ENCODE measurements around the gene MMADHC. TPM values are rescaled to one million over a fixed set of nuclear protein-coding genes. Genes with fewer than 3 reads are reported as not detected.
A peak's percentile ranks its signal among the peaks of the same experiment; 100 is the strongest.

Gene MMADHC
- total RNA-seq, 2 donors from 2014 or later = 63.7 to 121 TPM

DNA sequence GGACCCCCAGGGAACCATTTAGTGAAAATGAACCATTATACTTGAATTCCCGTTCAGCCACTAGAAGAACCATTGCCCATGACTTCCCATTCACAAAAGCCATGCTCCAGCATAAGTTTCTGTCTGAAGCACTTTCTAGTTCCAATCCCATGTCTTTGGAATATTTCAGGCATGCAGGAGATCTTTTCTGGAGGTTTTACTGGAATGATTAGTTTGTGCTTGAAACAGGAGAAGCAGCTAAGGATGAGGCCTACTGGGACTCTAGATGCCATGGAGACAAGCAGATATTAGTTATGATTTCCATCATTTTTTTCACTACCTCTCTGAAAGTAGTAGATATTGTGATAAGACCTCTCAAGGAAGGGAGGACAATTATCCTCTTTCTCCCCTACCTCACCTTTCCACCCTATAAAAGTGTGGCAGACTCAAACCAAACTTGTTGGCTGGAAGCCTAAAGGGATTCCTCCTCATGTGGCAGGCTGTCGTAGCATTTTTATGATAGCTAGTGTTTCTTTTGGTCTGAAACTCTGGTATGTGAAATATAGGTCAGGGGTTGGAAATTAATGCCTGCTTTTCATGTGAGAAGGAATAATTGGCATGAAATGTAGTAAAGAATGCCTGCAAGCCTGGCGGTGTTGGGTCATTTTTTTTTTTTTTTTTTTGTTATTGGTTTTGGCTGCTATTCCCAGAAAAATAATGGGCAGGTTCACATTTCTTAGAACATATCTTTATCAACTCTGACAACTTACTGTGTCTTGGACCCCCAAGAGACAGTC is 29.3 kb upstream of the MMADHC start:
- intact Hi-C loops (cut with DNase I) = no loop called here
- H3K27ac ChIP-seq = no peak overlapping the region
- H3K9me3 ChIP-seq = no peaks in the 10 kb centered on the region
- TF ChIP-seq, protein P1, sequence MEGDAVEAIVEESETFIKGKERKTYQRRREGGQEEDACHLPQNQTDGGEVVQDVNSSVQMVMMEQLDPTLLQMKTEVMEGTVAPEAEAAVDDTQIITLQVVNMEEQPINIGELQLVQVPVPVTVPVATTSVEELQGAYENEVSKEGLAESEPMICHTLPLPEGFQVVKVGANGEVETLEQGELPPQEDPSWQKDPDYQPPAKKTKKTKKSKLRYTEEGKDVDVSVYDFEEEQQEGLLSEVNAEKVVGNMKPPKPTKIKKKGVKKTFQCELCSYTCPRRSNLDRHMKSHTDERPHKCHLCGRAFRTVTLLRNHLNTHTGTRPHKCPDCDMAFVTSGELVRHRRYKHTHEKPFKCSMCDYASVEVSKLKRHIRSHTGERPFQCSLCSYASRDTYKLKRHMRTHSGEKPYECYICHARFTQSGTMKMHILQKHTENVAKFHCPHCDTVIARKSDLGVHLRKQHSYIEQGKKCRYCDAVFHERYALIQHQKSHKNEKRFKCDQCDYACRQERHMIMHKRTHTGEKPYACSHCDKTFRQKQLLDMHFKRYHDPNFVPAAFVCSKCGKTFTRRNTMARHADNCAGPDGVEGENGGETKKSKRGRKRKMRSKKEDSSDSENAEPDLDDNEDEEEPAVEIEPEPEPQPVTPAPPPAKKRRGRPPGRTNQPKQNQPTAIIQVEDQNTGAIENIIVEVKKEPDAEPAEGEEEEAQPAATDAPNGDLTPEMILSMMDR (IDR thresholded peaks at IDR 0.05) = no peak
- TF ChIP-seq POLR2A (IDR thresholded peaks at IDR 0.05) (no peak), POLR2AphosphoS5 (IDR thresholded peaks at IDR 0.05) (no peak)
- H3K4me3 ChIP-seq = no peak overlapping the region
- DNase-seq (ENCODE audit: low spot score) = no peak
- no peaks in the 10 kb centered on the region for H3K36me3 ChIP-seq
- no peaks in the 10 kb centered on the region for H3K4me1 ChIP-seq (replicated peaks)
- WGBS = 70% methylated on average over 3 of the region's 3 CpGs
- H3K27me3 ChIP-seq (replicated peaks; ENCODE audit: insufficient read depth) = no peaks in the 10 kb centered on the region

DNA sequence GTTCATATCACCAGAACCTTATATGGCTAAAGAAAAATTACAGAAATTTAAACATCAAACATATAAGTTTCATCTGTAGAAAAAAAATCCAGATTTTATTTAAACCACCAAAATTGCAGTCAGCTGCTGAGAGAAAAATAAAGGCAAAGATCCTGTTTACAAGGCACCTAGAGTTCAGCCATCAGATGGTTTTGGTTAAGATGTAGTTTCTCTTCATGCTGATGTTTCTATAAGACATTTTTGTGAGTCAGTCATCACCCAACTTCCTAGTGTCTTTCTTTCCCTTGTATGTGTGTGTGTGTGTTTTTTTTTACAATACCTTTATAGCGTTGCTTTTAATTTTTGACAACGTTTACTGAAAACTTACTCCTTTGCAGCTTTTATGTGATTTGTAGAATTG is 26.1 kb upstream of the MMADHC start:
- TF ChIP-seq POLR2A (IDR thresholded peaks at IDR 0.05) = no peak
- no peak for TF ChIP-seq POLR2AphosphoS5 (IDR thresholded peaks at IDR 0.05)
- TF ChIP-seq, protein P1 (IDR thresholded peaks at IDR 0.05) = no peak
- no peak for DNase-seq (ENCODE audit: low spot score)
- Histone ChIP-seq H3K36me3 (no peaks in the 10 kb centered on the region), H3K9me3 (no peaks in the 10 kb centered on the region), H3K27me3 (replicated peaks; ENCODE audit: insufficient read depth) (no peaks in the 10 kb centered on the region), H3K4me3 (no peak overlapping the region), H3K27ac (no peak overlapping the region), H3K4me1 (replicated peaks) (no peaks in the 10 kb centered on the region)
- WGBS = 83% methylated on average over 2 of the region's 2 CpGs
- intact Hi-C loops (cut with DNase I) = no loop called here

DNA sequence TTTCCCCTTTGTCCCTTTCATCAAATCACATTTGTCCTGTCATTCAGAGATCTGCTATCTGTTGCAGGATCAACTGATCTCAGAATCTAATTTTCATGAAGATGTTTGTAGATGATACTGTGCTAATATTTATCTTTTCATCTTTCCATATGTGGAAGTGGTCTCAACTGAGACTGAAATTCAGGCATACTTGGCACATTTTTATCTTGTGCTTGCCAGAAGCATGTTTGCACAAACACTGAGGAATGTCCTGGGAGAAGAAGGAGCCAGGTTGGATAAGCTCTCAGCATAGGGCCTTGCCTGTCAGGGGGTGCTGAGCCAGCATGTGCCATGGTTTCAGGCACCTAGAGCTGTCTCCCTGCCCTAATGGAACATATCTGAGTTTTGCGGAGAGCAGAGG is 24.5 kb upstream of the MMADHC start:
- Histone ChIP-seq H3K36me3 (no peaks in the 10 kb centered on the region), H3K27ac (no peak overlapping the region), H3K9me3 (no peaks in the 10 kb centered on the region), H3K4me1 (replicated peaks) (no peaks in the 10 kb centered on the region), H3K27me3 (replicated peaks; ENCODE audit: insufficient read depth) (no peaks in the 10 kb centered on the region), H3K4me3 (no peak overlapping the region)
- TF ChIP-seq POLR2A (IDR thresholded peaks at IDR 0.05) = no peak
- TF ChIP-seq, protein P1 (IDR thresholded peaks at IDR 0.05) = no peak
- TF ChIP-seq POLR2AphosphoS5 (IDR thresholded peaks at IDR 0.05) = no peak
- 45% methylated on average over 1 of the region's 1 CpG for WGBS
- intact Hi-C loops (cut with DNase I) = no loop called here
- DNase-seq (ENCODE audit: low spot score) = peak; percentile 12

DNA sequence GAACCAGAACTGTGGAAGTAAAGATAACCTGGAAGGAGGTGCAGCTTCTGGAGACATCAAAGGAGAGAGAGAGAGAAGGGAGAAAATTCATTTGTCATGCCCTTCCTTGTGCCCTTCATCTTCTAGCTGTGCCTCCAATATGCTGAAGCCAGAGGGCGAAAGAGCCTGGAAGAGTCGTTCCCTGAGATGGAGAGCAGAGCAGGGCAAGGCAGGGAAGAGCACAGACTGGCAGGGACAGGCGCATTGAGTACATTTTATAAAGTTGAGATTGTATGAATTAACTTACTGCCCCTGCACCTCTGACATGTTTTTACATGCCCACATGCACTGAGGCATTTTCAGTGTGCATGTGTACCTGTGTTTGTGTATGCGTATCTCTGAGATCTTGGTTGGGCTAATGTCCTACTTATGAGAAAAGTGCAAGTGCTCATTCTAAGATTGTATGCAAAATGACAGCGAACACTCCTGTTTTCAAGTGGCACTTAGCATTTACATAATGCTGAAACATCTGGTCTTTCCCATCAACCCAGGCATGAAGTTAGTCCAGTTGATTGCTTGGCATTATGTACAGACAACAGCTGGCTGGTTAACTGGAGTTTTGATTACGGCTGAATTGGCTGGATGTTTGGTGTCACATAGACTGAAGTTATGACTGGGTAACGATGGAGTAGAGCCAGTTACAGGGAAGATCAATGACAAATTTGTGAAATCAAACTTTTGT is 23.7 kb upstream of the MMADHC start:
- Histone ChIP-seq H3K27ac (no peak overlapping the region), H3K4me1 (replicated peaks) (no peaks in the 10 kb centered on the region), H3K36me3 (no peaks in the 10 kb centered on the region), H3K4me3 (no peak overlapping the region), H3K27me3 (replicated peaks; ENCODE audit: insufficient read depth) (no peaks in the 10 kb centered on the region), H3K9me3 (no peaks in the 10 kb centered on the region)
- no peak for TF ChIP-seq POLR2A (IDR thresholded peaks at IDR 0.05)
- TF ChIP-seq, protein P1 (IDR thresholded peaks at IDR 0.05) = peak in 1 of 4 experiments; percentile 35
- TF ChIP-seq POLR2AphosphoS5 (IDR thresholded peaks at IDR 0.05) = no peak
- DNase-seq (ENCODE audit: low spot score) = no peak
- 57% methylated on average over 7 of the region's 7 CpGs for WGBS
- intact Hi-C loops (cut with DNase I) = no loop called here

All from prostate gland (tissue), 2 donors.